ENCODE results near the gene LPCAT2. TPM values are rescaled to one million over a fixed set of nuclear protein-coding genes. Genes with fewer than 3 reads are reported as not detected.

The LPCAT2 gene
- total RNA-seq, 1 donor from 2014 or later = 12.5 TPM

Other genes with a start within 250 kb of the LPCAT2 start
- not detected in 2 replicates for gene IRX6, start 184.9 kb upstream of the LPCAT2 start, total RNA-seq
- 0.23 TPM in 1 of 2 replicates, not detected in the other for gene MMP2, start 29.9 kb upstream of the LPCAT2 start, total RNA-seq
- 0.25 and 0.27 TPM in 2 replicates for gene CAPNS2, start 57.6 kb downstream of the LPCAT2 start, total RNA-seq
- not detected in 2 replicates for gene SLC6A2, start 146.9 kb downstream of the LPCAT2 start, total RNA-seq

Data from T-helper 2 cell treated with Interferon-gamma antibody and Interleukin-4, amounts not matched to agents 100 ng/mL and 5 ng/mL, for 36 hours (primary cell).